Measurements from ENCODE around the gene PDX1.

The PDX1 gene

DNA sequence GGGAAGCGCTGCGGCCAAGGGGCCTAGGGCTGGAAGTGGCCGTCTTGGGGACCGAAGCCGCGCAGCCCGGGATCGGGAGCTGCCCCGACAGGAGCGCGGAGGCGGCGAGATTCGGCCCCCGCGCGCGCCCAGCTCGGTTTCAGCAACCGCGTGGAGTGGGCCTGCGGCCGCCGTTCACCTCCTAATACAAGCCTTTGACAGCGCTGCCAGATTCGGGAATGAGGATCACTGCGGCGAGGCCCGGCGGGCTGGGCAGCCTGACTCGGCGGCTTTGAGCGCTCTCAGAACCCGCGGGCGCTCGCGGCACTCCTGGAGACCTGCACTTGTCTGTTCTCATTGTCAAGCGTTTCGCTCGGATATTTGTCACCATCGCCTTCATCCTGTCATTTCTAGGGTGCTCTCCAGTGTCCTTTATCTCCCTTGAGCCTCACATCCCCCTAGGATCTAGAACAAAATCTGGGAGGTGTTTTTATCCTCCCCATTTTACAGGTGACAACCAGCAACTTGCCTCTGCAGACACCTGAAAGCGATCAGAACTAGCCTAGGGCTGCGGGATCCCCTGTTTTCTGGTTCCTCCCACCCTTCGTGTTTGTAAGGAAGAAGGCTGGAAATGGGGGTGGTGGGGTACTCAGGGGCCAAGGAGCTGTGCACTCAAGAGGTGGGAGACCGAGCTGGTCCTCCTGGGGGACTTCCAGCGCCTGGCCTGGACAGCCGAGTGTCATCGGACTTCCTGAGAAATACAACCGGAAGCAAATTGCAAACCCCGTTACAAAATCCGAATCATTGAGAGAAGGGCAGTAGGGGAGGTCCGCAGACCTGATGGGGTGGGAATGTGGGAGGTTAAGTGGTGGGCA lies 50.8 kb downstream of the PDX1 start:
- DNase-seq (ENCODE audit: low read depth) = no peak

- DNase-seq (ENCODE audit: low read depth) = no peak
Observed at GRCh38 chr13:27971236-27971645, 51.4 kb downstream of the PDX1 start.

GRCh38 chr13:27971776-27972477 lies 52.1 kb downstream of the PDX1 start:
- DNase-seq (ENCODE audit: low read depth) = no peak

GRCh38 chr13:27972478-27972820 lies 52.6 kb downstream of the PDX1 start:
- DNase-seq (ENCODE audit: low read depth) = no peak

DNA sequence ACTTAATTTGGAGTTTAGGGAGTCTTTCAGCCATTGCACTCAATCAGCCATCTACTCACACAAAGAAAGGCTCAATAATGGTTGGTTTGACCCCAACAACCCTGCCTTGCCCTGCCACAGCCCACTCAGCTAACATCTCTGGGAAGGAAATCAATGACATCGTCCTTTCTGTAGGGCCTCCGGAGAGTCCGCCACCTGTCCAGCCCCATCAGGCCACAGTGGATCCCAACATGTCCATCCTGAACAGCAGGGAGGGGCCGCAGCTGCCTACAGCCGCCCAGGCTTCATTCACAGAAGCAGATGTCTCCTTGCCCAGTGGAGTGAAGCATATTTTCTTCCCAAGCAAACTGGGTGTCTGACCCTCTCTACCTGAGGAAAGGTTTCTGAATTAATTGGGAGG lies 53.5 kb downstream of the PDX1 start:
- DNase-seq (ENCODE audit: low read depth) = no peak

- DNase-seq (ENCODE audit: low read depth) = no peak
Observed at GRCh38 chr13:27973961-27974662, 54.3 kb downstream of the PDX1 start.
